GM19328 (cell line): ENCODE measurements around the gene P2RY6.
"Not testable (repeated sequence)": the region's sequence is repeated elsewhere in the genome, so short reads cannot be mapped to it uniquely, and the experiment has no call there.

ENCODE experiments used
- ATAC-seq: cut with Tn5 transposase; IDR thresholded peaks from one replicate; pipeline ENCODE4 v1.9.1; 2021; ENCODE audit warnings: mild to moderate bottlenecking, moderate library complexity; ENCODE audit not compliant: unreplicated experiment

The P2RY6 gene

GRCh38 chr11:73259406-73260126, 12.6 kb upstream of the P2RY6 start:
- ATAC-seq, result no peak

- ATAC-seq, result no peak
These were observed 12.0 kb upstream of the P2RY6 start for GRCh38 chr11:73260127-73260457.

GRCh38 chr11:73262851-73263495, 9.2 kb upstream of the P2RY6 start:
- ATAC-seq, result no peak

GRCh38 chr11:73263640-73264039, 8.5 kb upstream of the P2RY6 start:
- ATAC-seq, result no peak

GRCh38 chr11:73265278-73265810, 6.8 kb upstream of the P2RY6 start:
- ATAC-seq, result no peak

GRCh38 chr11:73265853-73266645, 6.1 kb upstream of the P2RY6 start:
- ATAC-seq, result no peak

- ATAC-seq, result no peak
These were observed 5.5 kb upstream of the P2RY6 start for GRCh38 chr11:73266646-73267020.

- ATAC-seq, result no peak
These were observed 4.9 kb upstream of the P2RY6 start for GRCh38 chr11:73267122-73267846.

GRCh38 chr11:73267906-73268540, 4.1 kb upstream of the P2RY6 start:
- ATAC-seq, result no peak

- no peak for ATAC-seq
These were observed 3.4 kb upstream of the P2RY6 start for GRCh38 chr11:73268671-73269271.

- ATAC-seq, result no peak
These were observed 2.6 kb upstream of the P2RY6 start for GRCh38 chr11:73269459-73270015.

GRCh38 chr11:73270016-73270854, 1.9 kb upstream of the P2RY6 start:
- ATAC-seq, result no peak

- no peak for ATAC-seq
These were observed 1.2 kb upstream of the P2RY6 start for GRCh38 chr11:73270855-73271477.

- not testable (repeated sequence) for ATAC-seq
These were observed 666 bp upstream of the P2RY6 start for GRCh38 chr11:73271478-73271865.

- ATAC-seq, result no peak
These were observed 521 bp downstream of the P2RY6 start for GRCh38 chr11:73272680-73273038.

GRCh38 chr11:73273222-73273895, 1.2 kb downstream of the P2RY6 start:
- no peak for ATAC-seq

- ATAC-seq, result not testable (repeated sequence)
These were observed 2.1 kb downstream of the P2RY6 start for GRCh38 chr11:73274191-73274590.

GRCh38 chr11:73274722-73275380, 2.7 kb downstream of the P2RY6 start:
- no peak for ATAC-seq
